HL-60/S4 treated with retinoic acid at 250 ng/mL for 4 days and 3 days (cell line): ENCODE results near the gene TTLL5.

Experiments used
- in situ Hi-C: fragments of 300-500 bp; cut with MboI; formaldehyde crosslinking; loops from 2 replicates; pipeline ENCODE4 v1.7.0; 2022; ENCODE audit warnings: low sequenced_read_pairs

TTLL5 gene

GRCh38 chr14:75724414-75725204, 63.6 kb downstream of the TTLL5 start:
- in situ Hi-C loops = loop anchor here (25.0 kb wide), 2 partner anchors 263 to 663 kb away; partner anchors contain the start of genes ESRRB, IFT43 and TGFB3

- in situ Hi-C loops = no loop called here
Measured at GRCh38 chr14:75725481-75725880, 64.4 kb downstream of the TTLL5 start.

GRCh38 chr14:75726321-75726720, 65.3 kb downstream of the TTLL5 start:
- in situ Hi-C loops = no loop called here

GRCh38 chr14:75727124-75727523, 66.1 kb downstream of the TTLL5 start:
- in situ Hi-C loops = no loop called here

GRCh38 chr14:75732888-75733287, 71.8 kb downstream of the TTLL5 start:
- in situ Hi-C loops = no loop called here

GRCh38 chr14:75734854-75735253, 73.8 kb downstream of the TTLL5 start:
- in situ Hi-C loops = no loop called here

GRCh38 chr14:75736845-75737485, 75.9 kb downstream of the TTLL5 start:
- in situ Hi-C loops = no loop called here

- in situ Hi-C loops = no loop called here
Measured at GRCh38 chr14:75738192-75738591, 77.1 kb downstream of the TTLL5 start.

- in situ Hi-C loops = no loop called here
Measured at GRCh38 chr14:75742867-75743266, 81.8 kb downstream of the TTLL5 start.

GRCh38 chr14:75747899-75748298, 86.9 kb downstream of the TTLL5 start:
- in situ Hi-C loops = no loop called here

GRCh38 chr14:75748336-75748735, 87.3 kb downstream of the TTLL5 start:
- in situ Hi-C loops = no loop called here

GRCh38 chr14:75751296-75751695, 90.2 kb downstream of the TTLL5 start:
- in situ Hi-C loops = no loop called here

- in situ Hi-C loops = no loop called here
Measured at GRCh38 chr14:75752086-75752485, 91.0 kb downstream of the TTLL5 start.

GRCh38 chr14:75752907-75753594, 92.0 kb downstream of the TTLL5 start:
- in situ Hi-C loops = no loop called here

- in situ Hi-C loops = no loop called here
Measured at GRCh38 chr14:75753696-75754095, 92.7 kb downstream of the TTLL5 start.

- in situ Hi-C loops = no loop called here
Measured at GRCh38 chr14:75757644-75758402, 96.8 kb downstream of the TTLL5 start.

- in situ Hi-C loops = no loop called here
Measured at GRCh38 chr14:75764020-75764419, 103.0 kb downstream of the TTLL5 start.

GRCh38 chr14:75769047-75769685, 108.1 kb downstream of the TTLL5 start:
- in situ Hi-C loops = no loop called here

GRCh38 chr14:75770635-75771034, 109.6 kb downstream of the TTLL5 start:
- in situ Hi-C loops = no loop called here

- in situ Hi-C loops = no loop called here
Measured at GRCh38 chr14:75771595-75771994, 110.5 kb downstream of the TTLL5 start.

GRCh38 chr14:75773046-75773445, 112.0 kb downstream of the TTLL5 start:
- in situ Hi-C loops = no loop called here
